Neural progenitor cell (in vitro differentiated cells): ENCODE measurements around the gene CNOT8. TPM values are rescaled to one million over a fixed set of nuclear protein-coding genes. Genes with fewer than 3 reads are reported as not detected.

ENCODE experiments used
- DNase-seq: peaks from one replicate; pipeline ENCODE4 v3.0.0-alpha.2; 2016; ENCODE audit warnings: low spot score
- H2AFZ ChIP-seq: fragments of 200-600 bp; sonication (generic); replicated peaks from 2 replicates; pipeline ENCODE4 v1.6.1; 2016; ENCODE audit warnings: antibody characterized with exemption
- H3F3A ChIP-seq: fragments of 200-600 bp; sonication (generic); 2 replicates; pipeline ENCODE4 v1.6.1; 2016; ENCODE audit warnings: antibody characterized with exemption, low read depth
- H3K27ac ChIP-seq: fragments of 200-600 bp; sonication (generic); 2 replicates; pipeline ENCODE4 v1.5.1; 2016; ENCODE audit warnings: mild to moderate bottlenecking
- H3K27me3 ChIP-seq: fragments of 200-600 bp; sonication (generic); 2 replicates; pipeline ENCODE4 v1.6.1; 2016; ENCODE audit warnings: mild to moderate bottlenecking, moderate library complexity
- H3K36me3 ChIP-seq: fragments of 200-600 bp; sonication (generic); 2 replicates; pipeline ENCODE4 v1.5.1; 2016
- H3K4me1 ChIP-seq: fragments of 200-600 bp; sonication (generic); 2 replicates; pipeline ENCODE4 v1.6.1; 2016; ENCODE audit warnings: mixed run types
- H3K4me2 ChIP-seq: fragments of 200-600 bp; sonication (generic); 2 replicates; pipeline ENCODE4 v1.6.1; 2016
- H3K4me3 ChIP-seq: fragments of 200-600 bp; sonication (generic); 2 replicates; pipeline ENCODE4 v1.5.1; 2016
- H3K79me2 ChIP-seq: fragments of 200-600 bp; sonication (generic); 2 replicates; pipeline ENCODE4 v1.6.1; 2016; ENCODE audit warnings: low read depth
- H3K9ac ChIP-seq: fragments of 200-600 bp; sonication (generic); 2 replicates; pipeline ENCODE4 v1.6.1; 2016
- H3K9me3 ChIP-seq: fragments of 200-600 bp; sonication (generic); 2 replicates; pipeline ENCODE4 v1.5.1; 2016; ENCODE audit warnings: low read depth
- H4K20me1 ChIP-seq: fragments of 200-600 bp; sonication (generic); 2 replicates; pipeline ENCODE4 v1.6.1; 2016; ENCODE audit warnings: low read depth
- H3K27ac Mint-ChIP-seq: 3 replicates; pipeline ENCODE4 v1.8.0; 2021; ENCODE audit warnings: mixed read lengths
- H3K27me3 Mint-ChIP-seq: 2 replicates; pipeline ENCODE4 v1.8.0; 2022; ENCODE audit warnings: low read depth, mild to moderate bottlenecking, inconsistent platforms, moderate library complexity, mixed read lengths; ENCODE audit not compliant: insufficient read depth
- H3K36me3 Mint-ChIP-seq: 3 replicates; pipeline ENCODE4 v1.8.0; 2021; ENCODE audit warnings: mixed read lengths
- H3K4me1 Mint-ChIP-seq: 3 replicates; pipeline ENCODE4 v1.8.0; 2021; ENCODE audit warnings: mixed read lengths
- H3K4me3 Mint-ChIP-seq: 3 replicates; pipeline ENCODE4 v1.8.0; 2021; ENCODE audit warnings: mild to moderate bottlenecking, moderate library complexity, mixed read lengths
- H3K9me3 Mint-ChIP-seq: 3 replicates; pipeline ENCODE4 v1.8.0; 2020; ENCODE audit warnings: mixed read lengths
- EZH2 ChIP-seq: fragments of 200-600 bp; sonication (generic); IDR thresholded peaks from 2 replicates; pipeline ENCODE4 v1.6.1; 2017; ENCODE audit warnings: antibody characterized with exemption, mild to moderate bottlenecking, moderate library complexity
- EZH2phosphoT487 ChIP-seq: fragments of 200-600 bp; sonication (generic); IDR thresholded peaks from 2 replicates; pipeline ENCODE4 v1.6.1; 2017; ENCODE audit warnings: antibody characterized with exemption
- total RNA-seq: library from RNA; depleted of rRNA; stranded (reverse); fragments of >200 nt; gene quantifications from 2 replicates; pipeline ENCODE4 v1.2.3, GENCODE V29; 2015; ENCODE audit warnings: low replicate concordance
- TF ChIP-seq, protein P1 (sequence below): fragments of 200-600 bp; sonication (generic); IDR thresholded peaks from 2 replicates; pipeline ENCODE4 v1.5.1; 2017; ENCODE audit warnings: antibody characterized with exemption, mild to moderate bottlenecking

CNOT8 gene
- total RNA-seq, 1 donor from 2014 or later: 90.8 TPM

DNA sequence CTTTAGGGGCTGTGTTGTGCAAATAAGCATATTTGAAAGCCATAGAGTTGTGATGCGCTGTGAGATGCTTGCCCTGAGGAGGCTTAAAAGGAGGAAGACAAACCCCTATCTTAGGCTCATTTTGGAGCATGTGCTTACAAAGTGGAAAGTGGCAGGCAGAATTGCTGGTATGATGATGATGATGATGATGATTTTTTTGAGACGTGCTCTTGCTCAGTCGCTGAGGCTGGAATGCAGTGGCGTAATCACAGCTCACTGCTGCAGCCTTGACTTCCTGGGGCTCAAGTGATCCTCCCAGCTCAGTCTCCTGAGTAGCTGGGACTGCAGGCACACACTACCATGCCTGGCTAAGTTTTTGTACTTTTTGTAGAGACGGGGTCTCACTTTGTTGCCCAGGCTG is 1.7 kb downstream of the CNOT8 start:
- Mint-ChIP-seq H3K36me3 (peaks cover 18% of the 10 kb centered on the region), H3K27ac (no peak overlapping the region)
- H3K79me2 ChIP-seq: peaks cover 67% of the 10 kb centered on the region

DNA sequence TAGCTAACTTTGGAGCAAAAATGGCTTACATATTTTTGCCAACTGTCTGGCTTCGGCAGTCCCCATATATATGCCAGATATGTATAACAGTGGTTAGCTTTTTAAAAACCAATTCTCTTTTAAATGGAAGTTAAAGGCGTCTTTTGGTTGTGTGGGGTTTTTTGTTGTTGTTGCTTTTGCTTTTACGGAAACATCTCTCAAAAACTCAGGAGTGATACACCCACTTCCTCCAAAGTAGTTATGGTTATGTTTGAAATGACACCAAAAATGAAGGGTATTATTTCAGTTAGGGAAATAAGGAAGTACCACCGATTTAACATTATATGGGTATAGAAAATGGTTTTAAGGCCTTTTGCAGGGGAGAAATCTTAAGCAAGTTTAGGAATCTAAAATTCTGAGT is 2.3 kb downstream of the CNOT8 start:
- Mint-ChIP-seq H3K9me3 (no peaks in the 10 kb centered on the region), H3K27ac (no peak overlapping the region), H3K27me3 (peaks cover 3% of the 10 kb centered on the region), H3K36me3 (peaks cover 23% of the 10 kb centered on the region), H3K4me3 (no peak overlapping the region), H3K4me1 (peaks cover 31% of the 10 kb centered on the region)
- H3K4me2 ChIP-seq: peak overlapping the region; percentile 88
- no peaks in the 10 kb centered on the region for H3K27me3 ChIP-seq
- H3K9ac ChIP-seq: no peak overlapping the region
- DNase-seq: no peak
- peaks cover 23% of the 10 kb centered on the region for H3F3A ChIP-seq
- H3K4me1 ChIP-seq: peaks cover 10% of the 10 kb centered on the region
- no peaks in the 10 kb centered on the region for H3K9me3 ChIP-seq
- H3K27ac ChIP-seq: no peak overlapping the region
- TF ChIP-seq, protein P1, sequence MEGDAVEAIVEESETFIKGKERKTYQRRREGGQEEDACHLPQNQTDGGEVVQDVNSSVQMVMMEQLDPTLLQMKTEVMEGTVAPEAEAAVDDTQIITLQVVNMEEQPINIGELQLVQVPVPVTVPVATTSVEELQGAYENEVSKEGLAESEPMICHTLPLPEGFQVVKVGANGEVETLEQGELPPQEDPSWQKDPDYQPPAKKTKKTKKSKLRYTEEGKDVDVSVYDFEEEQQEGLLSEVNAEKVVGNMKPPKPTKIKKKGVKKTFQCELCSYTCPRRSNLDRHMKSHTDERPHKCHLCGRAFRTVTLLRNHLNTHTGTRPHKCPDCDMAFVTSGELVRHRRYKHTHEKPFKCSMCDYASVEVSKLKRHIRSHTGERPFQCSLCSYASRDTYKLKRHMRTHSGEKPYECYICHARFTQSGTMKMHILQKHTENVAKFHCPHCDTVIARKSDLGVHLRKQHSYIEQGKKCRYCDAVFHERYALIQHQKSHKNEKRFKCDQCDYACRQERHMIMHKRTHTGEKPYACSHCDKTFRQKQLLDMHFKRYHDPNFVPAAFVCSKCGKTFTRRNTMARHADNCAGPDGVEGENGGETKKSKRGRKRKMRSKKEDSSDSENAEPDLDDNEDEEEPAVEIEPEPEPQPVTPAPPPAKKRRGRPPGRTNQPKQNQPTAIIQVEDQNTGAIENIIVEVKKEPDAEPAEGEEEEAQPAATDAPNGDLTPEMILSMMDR: no peak
- no peak for TF ChIP-seq EZH2phosphoT487
- no peak for TF ChIP-seq EZH2
- H4K20me1 ChIP-seq: peaks cover 24% of the 10 kb centered on the region
- peaks cover 73% of the 10 kb centered on the region for H3K79me2 ChIP-seq
- no peak overlapping the region for H2AFZ ChIP-seq
- peak overlapping the region; percentile 67 for H3K4me3 ChIP-seq
- H3K36me3 ChIP-seq: peaks cover 7% of the 10 kb centered on the region

More for the DNA sequence above, 1.7 kb downstream of the CNOT8 start:
- H3K4me2 ChIP-seq: peak overlapping the region; percentile 88
- Mint-ChIP-seq H3K4me1 (peaks cover 31% of the 10 kb centered on the region), H3K27me3 (peaks cover 3% of the 10 kb centered on the region), H3K4me3 (peak overlapping the region; percentile 89), H3K9me3 (no peaks in the 10 kb centered on the region)
- H3K4me3 ChIP-seq: peak overlapping the region; percentile 67
- H3F3A ChIP-seq: peaks cover 23% of the 10 kb centered on the region
- H3K4me1 ChIP-seq: peaks cover 10% of the 10 kb centered on the region
- peak overlapping the region; percentile 85 for H3K9ac ChIP-seq
- no peak overlapping the region for H3K27ac ChIP-seq
- no peak overlapping the region for H2AFZ ChIP-seq
- TF ChIP-seq EZH2 (no peak), EZH2phosphoT487 (no peak)
- TF ChIP-seq, protein P1: no peak
- H3K36me3 ChIP-seq: peaks cover under 1% of the 10 kb centered on the region
- no peaks in the 10 kb centered on the region for H3K9me3 ChIP-seq
- no peaks in the 10 kb centered on the region for H3K27me3 ChIP-seq
- H4K20me1 ChIP-seq: peaks cover 24% of the 10 kb centered on the region
- DNase-seq: peak; percentile 25

- no peak for TF ChIP-seq EZH2
- TF ChIP-seq, protein P1: no peak
- TF ChIP-seq EZH2phosphoT487: no peak
- H3K9ac ChIP-seq: no peak overlapping the region
- H3K4me1 ChIP-seq: peaks cover 6% of the 10 kb centered on the region
- peaks cover 24% of the 10 kb centered on the region for H4K20me1 ChIP-seq
- no peak overlapping the region for H2AFZ ChIP-seq
- peaks cover 85% of the 10 kb centered on the region for H3K79me2 ChIP-seq
- Mint-ChIP-seq H3K27me3 (peaks cover 3% of the 10 kb centered on the region), H3K27ac (no peak overlapping the region), H3K4me1 (peaks cover 22% of the 10 kb centered on the region), H3K9me3 (no peaks in the 10 kb centered on the region), H3K4me3 (no peak overlapping the region), H3K36me3 (peaks cover 29% of the 10 kb centered on the region)
- no peak overlapping the region for H3K4me3 ChIP-seq
- H3K36me3 ChIP-seq: peaks cover 7% of the 10 kb centered on the region
- DNase-seq: no peak
- no peaks in the 10 kb centered on the region for H3K9me3 ChIP-seq
- H3K27ac ChIP-seq: no peak overlapping the region
- no peak overlapping the region for H3K4me2 ChIP-seq
- peaks cover 17% of the 10 kb centered on the region for H3F3A ChIP-seq
- H3K27me3 ChIP-seq: no peaks in the 10 kb centered on the region
Observed at GRCh38 chr5:154861946-154862345, 3.5 kb downstream of the CNOT8 start.
